SJSA1 (cell line): ENCODE results near the gene HMGCR. TPM values are rescaled to one million over a fixed set of nuclear protein-coding genes. Genes with fewer than 3 reads are reported as not detected.

ENCODE experiments used
- DNase-seq, 2 experiments: peaks; one replicate each; pipeline ENCODE4 v3.0.0-alpha.2; 2015 to 2020; ENCODE audit warnings: low spot score in 2 of 2, low read depth in 1 of 2
- H3K27ac ChIP-seq: fragments of 250-450 bp; sonication (Bioruptor Pico); 2 replicates; pipeline ENCODE4 v1.5.1; 2020; ENCODE audit warnings: mild to moderate bottlenecking, moderate library complexity
- H3K27me3 ChIP-seq: fragments of 250-450 bp; sonication (Bioruptor Pico); replicated peaks from 2 replicates; pipeline ENCODE4 v1.5.1; 2020; ENCODE audit warnings: mild to moderate bottlenecking, moderate library complexity
- H3K36me3 ChIP-seq: fragments of 250-450 bp; sonication (Bioruptor Pico); 2 replicates; pipeline ENCODE4 v1.5.1; 2020; ENCODE audit warnings: mild to moderate bottlenecking
- H3K4me1 ChIP-seq: fragments of 250-450 bp; sonication (Bioruptor Pico); replicated peaks from 2 replicates; pipeline ENCODE4 v1.6.1; 2021; ENCODE audit warnings: mild to moderate bottlenecking
- H3K4me3 ChIP-seq: fragments of 250-450 bp; sonication (Bioruptor Pico); 2 replicates; pipeline ENCODE4 v1.5.1; 2020; ENCODE audit warnings: mild to moderate bottlenecking
- H3K9me3 ChIP-seq: fragments of 250-450 bp; sonication (Bioruptor Pico); replicated peaks from 2 replicates; pipeline ENCODE4 v1.5.1; 2020; ENCODE audit warnings: mild to moderate bottlenecking
- total RNA-seq: library from RNA; depleted of rRNA; stranded (reverse); fragments of >200 nt; shearing (Covaris generic); gene quantifications from 2 replicates; pipeline ENCODE4 v1.2.3, GENCODE V29; 2014; rRNA removed

Gene HMGCR
- total RNA-seq, 1 experiment from 2014 or later = 65.9 TPM

DNA sequence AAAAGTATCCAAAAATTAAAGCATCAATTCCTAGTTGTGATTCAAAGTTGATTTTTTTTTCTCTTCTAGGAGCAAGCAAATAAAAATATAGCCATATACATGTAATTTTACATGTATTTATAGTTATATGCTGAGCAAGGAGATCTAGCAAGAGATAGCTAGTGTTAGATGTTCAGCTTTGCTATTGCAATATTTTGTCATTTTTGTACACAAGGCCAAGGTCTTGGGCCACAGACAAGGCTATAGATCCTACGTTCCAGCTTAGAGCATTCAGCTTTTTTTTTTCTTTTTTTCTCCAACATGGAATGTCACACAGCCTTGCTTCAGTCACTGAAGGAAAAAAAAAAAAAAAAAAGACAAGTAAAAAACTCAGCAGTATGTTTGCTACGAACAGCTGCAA lies 36.8 kb downstream of the HMGCR start:
- no peaks in the 10 kb centered on the region for H3K27me3 ChIP-seq
- no peaks in the 10 kb centered on the region for H3K9me3 ChIP-seq
- no peaks in the 10 kb centered on the region for H3K4me1 ChIP-seq
- no peak for DNase-seq
- no peak overlapping the region for H3K27ac ChIP-seq
- no peak overlapping the region for H3K4me3 ChIP-seq
- peaks cover 30% of the 10 kb centered on the region for H3K36me3 ChIP-seq

DNA sequence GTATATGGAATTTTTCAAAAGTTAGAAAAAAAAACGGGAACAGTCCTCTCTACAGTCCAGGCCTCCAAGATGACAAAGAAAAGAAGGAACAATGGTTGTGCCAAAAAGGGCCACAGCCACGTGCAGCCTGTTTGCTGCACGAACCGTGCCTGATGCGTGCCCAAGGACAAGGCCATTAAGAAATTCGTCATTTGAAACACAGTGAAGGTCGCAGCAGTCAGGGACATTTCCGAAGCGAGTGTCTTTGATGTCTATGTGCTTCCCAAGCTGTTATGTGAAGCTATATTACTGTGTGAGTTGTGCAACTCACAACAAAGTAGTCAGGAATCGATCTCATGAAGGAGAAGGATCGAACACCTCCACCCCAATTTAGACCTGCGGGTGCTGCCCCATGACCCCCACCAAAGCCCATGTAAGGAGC lies 37.4 kb downstream of the HMGCR start:
- Histone ChIP-seq H3K4me3 (no peak overlapping the region), H3K9me3 (no peaks in the 10 kb centered on the region), H3K36me3 (peaks cover 35% of the 10 kb centered on the region), H3K27ac (no peak overlapping the region), H3K4me1 (no peaks in the 10 kb centered on the region), H3K27me3 (no peaks in the 10 kb centered on the region)
- no peak for DNase-seq

DNA sequence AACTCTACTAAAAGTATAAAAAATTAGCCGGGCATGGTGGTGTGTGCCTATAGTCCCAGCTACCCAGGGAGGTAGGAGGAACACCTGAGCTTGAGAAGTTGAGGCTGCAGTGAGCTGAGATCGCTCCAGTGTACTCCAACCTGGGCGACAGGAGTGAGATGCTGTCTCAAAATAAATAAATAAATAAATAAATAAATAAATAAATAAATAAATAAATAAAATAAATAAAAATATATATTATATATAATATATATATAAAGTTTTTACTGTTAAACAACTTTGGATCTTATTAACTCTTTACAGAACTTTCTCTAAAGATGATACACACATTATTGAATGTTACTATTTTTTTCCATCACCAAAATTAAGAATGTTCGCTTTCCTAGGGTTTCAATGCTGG lies 38.4 kb downstream of the HMGCR start:
- no peak overlapping the region for H3K4me3 ChIP-seq
- H3K27ac ChIP-seq = no peak overlapping the region
- no peaks in the 10 kb centered on the region for H3K27me3 ChIP-seq
- no peak for DNase-seq
- H3K9me3 ChIP-seq = no peaks in the 10 kb centered on the region
- H3K4me1 ChIP-seq = no peaks in the 10 kb centered on the region
- peaks cover 44% of the 10 kb centered on the region for H3K36me3 ChIP-seq

DNA sequence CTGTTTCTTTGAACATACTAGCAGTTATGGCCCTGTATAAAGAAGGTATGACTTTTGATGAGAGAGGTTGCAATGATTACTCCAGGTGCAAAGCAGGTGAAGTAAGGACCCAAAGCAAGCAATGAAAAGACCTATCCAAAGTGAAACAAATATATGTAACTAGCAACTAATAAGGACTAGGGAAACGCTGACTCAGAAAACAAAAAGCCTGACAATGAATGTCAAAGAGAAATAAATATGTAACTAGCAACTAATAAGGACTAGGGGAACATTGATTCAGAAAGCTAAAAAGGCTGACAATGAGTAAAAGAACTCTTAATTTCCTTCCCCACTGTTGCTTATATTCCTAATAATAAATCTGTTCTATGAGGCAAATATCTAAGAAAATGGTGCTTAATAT lies 43.1 kb downstream of the HMGCR start:
- H3K9me3 ChIP-seq = no peaks in the 10 kb centered on the region
- no peaks in the 10 kb centered on the region for H3K4me1 ChIP-seq
- no peak overlapping the region for H3K27ac ChIP-seq
- no peaks in the 10 kb centered on the region for H3K27me3 ChIP-seq
- H3K36me3 ChIP-seq = peaks cover 56% of the 10 kb centered on the region
- DNase-seq = no peak
- no peak overlapping the region for H3K4me3 ChIP-seq

DNA sequence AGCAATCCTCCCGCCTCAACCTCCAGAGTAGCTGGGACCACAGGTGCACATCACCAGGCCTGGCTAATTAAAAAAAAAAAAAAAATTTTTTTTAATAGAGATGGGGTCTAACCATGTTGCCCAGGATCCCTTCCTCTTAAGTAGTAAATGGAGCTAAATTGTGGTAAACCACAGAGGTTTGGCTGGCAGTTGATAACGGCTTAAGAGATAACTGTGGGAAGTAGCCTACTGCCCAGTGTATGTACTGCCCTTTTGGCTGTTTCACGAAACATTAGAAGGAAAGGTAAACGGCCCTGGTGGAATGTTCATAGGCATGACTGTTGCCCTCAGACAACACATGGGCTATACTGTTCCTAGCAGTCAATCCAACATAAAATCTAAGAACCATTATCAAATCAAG lies 44.4 kb downstream of the HMGCR start:
- Histone ChIP-seq H3K36me3 (peaks cover 65% of the 10 kb centered on the region), H3K27me3 (no peaks in the 10 kb centered on the region), H3K4me1 (no peaks in the 10 kb centered on the region), H3K9me3 (no peaks in the 10 kb centered on the region), H3K4me3 (no peak overlapping the region), H3K27ac (no peak overlapping the region)
- DNase-seq = no peak

DNA sequence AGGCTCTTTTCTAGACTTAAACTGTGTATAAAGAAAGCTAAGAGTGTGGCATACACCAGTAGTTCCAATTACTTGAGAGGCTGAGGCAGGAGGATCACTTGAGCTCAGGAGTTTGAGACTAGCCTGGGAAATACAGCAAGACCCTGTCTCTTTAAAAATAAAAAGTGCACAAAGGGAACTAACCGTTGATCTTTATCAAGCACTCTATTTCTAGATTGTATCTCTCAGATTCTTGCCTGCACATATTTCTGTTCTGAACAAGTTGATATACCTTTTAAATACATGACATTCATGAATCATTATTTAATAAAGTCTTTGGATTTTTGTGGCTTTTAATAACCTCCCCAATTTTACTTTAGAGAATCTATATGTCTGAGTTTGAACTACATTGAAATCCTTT lies 47.2 kb downstream of the HMGCR start:
- no peak for DNase-seq
- no peaks in the 10 kb centered on the region for H3K27me3 ChIP-seq
- H3K36me3 ChIP-seq = peaks cover 50% of the 10 kb centered on the region
- H3K9me3 ChIP-seq = no peaks in the 10 kb centered on the region
- H3K27ac ChIP-seq = no peak overlapping the region
- no peak overlapping the region for H3K4me3 ChIP-seq
- no peaks in the 10 kb centered on the region for H3K4me1 ChIP-seq

DNA sequence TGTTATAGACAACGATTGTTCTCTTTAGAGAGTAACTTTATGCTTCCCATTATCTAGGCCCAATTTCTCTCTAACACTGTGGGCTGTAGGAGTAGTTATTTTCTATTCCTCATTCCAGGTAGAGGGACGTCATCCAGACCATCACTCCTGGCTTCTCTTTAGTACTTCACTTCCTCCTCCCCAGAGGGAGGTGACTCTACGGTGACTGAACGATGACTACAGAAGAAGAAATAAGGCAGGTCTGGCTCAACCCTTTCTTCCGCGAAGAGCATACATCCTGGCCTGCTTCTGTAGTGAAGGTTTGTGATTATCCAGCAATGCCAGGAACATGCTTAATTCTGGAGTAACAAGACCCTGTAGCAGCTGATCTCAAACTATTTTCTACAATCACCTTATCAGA lies 50.8 kb downstream of the HMGCR start:
- Histone ChIP-seq H3K27ac (no peak overlapping the region), H3K4me1 (no peaks in the 10 kb centered on the region; the same call in 1 of the 2 replicates), H3K36me3 (peaks cover 34% of the 10 kb centered on the region), H3K9me3 (no peaks in the 10 kb centered on the region), H3K4me3 (no peak overlapping the region), H3K27me3 (no peaks in the 10 kb centered on the region)
- DNase-seq = no peak

DNA sequence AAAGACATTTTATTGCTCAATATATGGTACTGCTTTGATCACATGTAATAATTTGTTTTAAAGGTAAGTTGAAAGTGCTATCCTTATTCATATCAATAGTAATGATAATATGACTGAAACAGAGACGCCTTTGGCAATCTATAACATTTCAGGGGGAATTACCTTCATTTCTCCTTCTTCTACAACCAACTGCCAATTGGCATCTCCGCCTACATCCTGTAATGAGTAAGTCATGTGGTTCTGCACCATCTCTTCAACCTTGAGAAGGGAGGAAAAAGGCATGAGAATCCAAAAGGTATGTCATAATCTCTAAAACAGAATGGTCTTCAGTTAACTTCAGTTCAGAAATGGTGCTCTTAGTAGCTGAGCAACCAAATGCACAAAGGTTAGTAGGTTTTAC lies 52.4 kb downstream of the HMGCR start:
- H3K27me3 ChIP-seq = no peaks in the 10 kb centered on the region
- no peak for DNase-seq
- H3K4me3 ChIP-seq = no peak overlapping the region
- H3K4me1 ChIP-seq = no peaks in the 10 kb centered on the region; the same call in 1 of the 2 replicates
- no peak overlapping the region for H3K27ac ChIP-seq
- no peaks in the 10 kb centered on the region for H3K9me3 ChIP-seq
- H3K36me3 ChIP-seq = peaks cover 24% of the 10 kb centered on the region

DNA sequence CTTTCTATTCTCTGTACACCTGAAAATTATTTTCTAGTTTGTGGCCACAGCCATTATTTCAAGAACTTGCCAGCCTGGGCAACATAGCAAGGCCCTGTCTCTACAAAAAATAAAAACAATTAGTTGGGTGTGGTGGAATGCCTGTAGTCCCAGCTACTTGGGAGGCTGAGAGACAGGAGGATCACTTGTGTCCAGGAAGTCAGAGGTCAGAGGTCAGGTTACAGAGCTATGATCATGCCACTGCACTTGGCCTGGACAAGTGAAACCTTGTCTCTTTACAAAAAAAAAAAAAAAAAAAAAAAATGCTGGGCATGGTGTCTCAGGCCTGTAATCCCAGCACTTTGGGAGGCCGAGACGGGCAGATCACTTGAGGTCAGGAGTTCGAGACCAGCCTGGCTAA lies 58.3 kb downstream of the HMGCR start:
- Histone ChIP-seq H3K4me1 (no peaks in the 10 kb centered on the region; the same call in 1 of the 2 replicates), H3K4me3 (no peak overlapping the region), H3K36me3 (no peaks in the 10 kb centered on the region; the same call in 1 of the 2 replicates), H3K27me3 (no peaks in the 10 kb centered on the region), H3K27ac (no peak overlapping the region), H3K9me3 (no peaks in the 10 kb centered on the region)
- DNase-seq = no peak

DNA sequence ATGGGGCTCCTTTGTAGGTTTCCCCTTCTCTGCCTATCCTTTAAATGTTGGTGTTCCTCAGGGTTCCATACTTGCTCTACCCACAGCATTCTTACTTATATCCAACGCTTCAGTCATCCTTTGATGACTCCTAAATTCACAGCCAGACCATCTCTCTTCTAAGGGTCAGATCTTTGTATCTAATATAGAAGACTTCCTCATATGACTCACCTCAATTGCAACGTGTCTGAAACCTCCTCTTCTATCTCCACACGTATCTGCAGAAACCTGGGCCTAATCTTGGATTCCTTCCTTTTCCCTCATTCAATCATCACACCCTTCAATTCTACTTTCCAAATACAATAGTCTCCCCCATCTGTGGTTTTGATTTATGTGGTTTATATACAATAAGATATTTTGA lies 68.3 kb downstream of the HMGCR start:
- H3K27me3 ChIP-seq = no peaks in the 10 kb centered on the region
- H3K4me3 ChIP-seq = no peak overlapping the region
- no peaks in the 10 kb centered on the region for H3K9me3 ChIP-seq
- no peak overlapping the region for H3K27ac ChIP-seq
- no peaks in the 10 kb centered on the region for H3K4me1 ChIP-seq
- no peak for DNase-seq
- H3K36me3 ChIP-seq = peaks cover 19% of the 10 kb centered on the region

Other genes starting within 250 kb of the HMGCR start
- not detected in 2 replicates for gene ANKRD31, start 100.3 kb upstream of the HMGCR start, total RNA-seq
- gene CERT1, start 174.4 kb downstream of the HMGCR start, total RNA-seq = 16.1 and 16.7 TPM in 2 replicates
- 30.5 and 34.8 TPM in 2 replicates for gene POLK, start 174.7 kb downstream of the HMGCR start, total RNA-seq